ENCODE measurements around the gene CAMK1D. TPM values are rescaled to one million over a fixed set of nuclear protein-coding genes. Genes with fewer than 3 reads are reported as not detected.

The CAMK1D gene
- total RNA-seq, 2 experiments from 2014 or later = 19.0 to 25.6 TPM

GRCh38 chr10:12512332-12513002 is 163.1 kb downstream of the CAMK1D start:
- H2AFZ ChIP-seq (ENCODE audit: low read length) = no peak overlapping the region
- H3K4me1 ChIP-seq (ENCODE audit: insufficient read depth, low read length, poor library complexity, severe bottlenecking) = no peaks in the 10 kb centered on the region
- POLR2A ChIA-PET = no interaction called here
- H3K4me2 ChIP-seq (ENCODE audit: low read length) = no peak overlapping the region
- no peaks in the 10 kb centered on the region for H3K79me2 ChIP-seq (ENCODE audit: insufficient read depth, low read depth, low read length)
- CTCF ChIA-PET (ENCODE audit: unreplicated experiment) = no interaction called here
- 0 out of 2 replicates have a peak, but pooled peaks cover 8% of the 10 kb centered on the region for H3K36me3 ChIP-seq (ENCODE audit: insufficient read depth, low read length)
- H3K9me3 ChIP-seq (ENCODE audit: low read length) = no peaks in the 10 kb centered on the region
- no peak for TF ChIP-seq CTCF (conservative IDR thresholded peaks at IDR 0.05; ENCODE audit: low read length)
- no peak for TF ChIP-seq EZH2phosphoT487 (IDR thresholded peaks at IDR 0.05; ENCODE audit: borderline replicate concordance, low read depth, low read length)
- no peak overlapping the region for H3K4me3 ChIP-seq (ENCODE audit: low read depth, low read length, poor library complexity, severe bottlenecking)
- DNase-seq (ENCODE audit: low spot score) = no peak
- intact Hi-C loops (cut with micrococcal nuclease; ENCODE audit: unreplicated experiment) = no loop called here
- 0 out of 2 replicates have a peak, but pooled peaks cover 4% of the 10 kb centered on the region for H4K20me1 ChIP-seq (ENCODE audit: insufficient read depth, low read length)
- H3K27ac ChIP-seq (ENCODE audit: low read depth, low read length, poor library complexity, severe bottlenecking) = no peak overlapping the region
- BruUV-seq (replicated peaks) = no TSS peak
- H3K9me2 ChIP-seq (ENCODE audit: insufficient read depth, low read length) = no peaks in the 10 kb centered on the region

- H3K4me1 ChIP-seq (ENCODE audit: insufficient read depth, low read length, poor library complexity, severe bottlenecking) = no peaks in the 10 kb centered on the region
These were observed 163.6 kb downstream of the CAMK1D start for GRCh38 chr10:12513003-12513365.

More at GRCh38 chr10:12513003-12513365, 163.6 kb downstream of the CAMK1D start:
- no peaks in the 10 kb centered on the region for H3K9me3 ChIP-seq (ENCODE audit: low read length)
- DNase-seq (ENCODE audit: low spot score) = no peak
- H3K27ac ChIP-seq (ENCODE audit: low read depth, low read length, poor library complexity, severe bottlenecking) = no peak overlapping the region
- no TSS peak for BruUV-seq (replicated peaks)
- no peak overlapping the region for H3K4me3 ChIP-seq (ENCODE audit: low read depth, low read length, poor library complexity, severe bottlenecking)
- TF ChIP-seq CTCF (conservative IDR thresholded peaks at IDR 0.05; ENCODE audit: low read length) = no peak
- no peak for TF ChIP-seq EZH2phosphoT487 (IDR thresholded peaks at IDR 0.05; ENCODE audit: borderline replicate concordance, low read depth, low read length)
- H3K9me2 ChIP-seq (ENCODE audit: insufficient read depth, low read length) = no peaks in the 10 kb centered on the region
- H2AFZ ChIP-seq (ENCODE audit: low read length) = no peak overlapping the region
- CTCF ChIA-PET (ENCODE audit: unreplicated experiment) = no interaction called here
- 0 out of 2 replicates have a peak, but pooled peaks cover 4% of the 10 kb centered on the region for H4K20me1 ChIP-seq (ENCODE audit: insufficient read depth, low read length)
- H3K79me2 ChIP-seq (ENCODE audit: insufficient read depth, low read depth, low read length) = no peaks in the 10 kb centered on the region
- intact Hi-C loops (cut with micrococcal nuclease; ENCODE audit: unreplicated experiment) = no loop called here
- POLR2A ChIA-PET = no interaction called here
- 0 out of 2 replicates have a peak, but pooled peaks cover 3% of the 10 kb centered on the region for H3K36me3 ChIP-seq (ENCODE audit: insufficient read depth, low read length)
- no peak overlapping the region for H3K4me2 ChIP-seq (ENCODE audit: low read length)

All from OCI-LY7 (cell line).